Activated CD4-positive, alpha-beta T cell treated with anti-CD3 and anti-CD28 coated beads, Interleukin-2, amount 10 ng/mL, durations not matched to agents 24 days and 14 days (primary cell): ENCODE data around the gene PRXL2A. TPM values are rescaled to one million over a fixed set of nuclear protein-coding genes. Genes with fewer than 3 reads are reported as not detected.

ENCODE experiments used
- DNase-seq: peaks from one replicate; pipeline ENCODE4 v3.0.0; 2022
- H3K27ac Mint-ChIP-seq: one replicate; pipeline ENCODE4 v1.8.0; 2022; ENCODE audit warnings: mild to moderate bottlenecking, mixed read lengths
- H3K27me3 Mint-ChIP-seq: one replicate; pipeline ENCODE4 v1.8.0; 2022; ENCODE audit warnings: mixed read lengths
- H3K36me3 Mint-ChIP-seq: one replicate; pipeline ENCODE4 v1.8.0; 2022; ENCODE audit warnings: low read depth, mild to moderate bottlenecking, mixed read lengths
- H3K4me1 Mint-ChIP-seq: one replicate; pipeline ENCODE4 v1.8.0; 2021; ENCODE audit warnings: mixed read lengths
- H3K4me3 Mint-ChIP-seq: one replicate; pipeline ENCODE4 v1.8.0; 2022; ENCODE audit warnings: mild to moderate bottlenecking, moderate library complexity, mixed read lengths
- H3K9me3 Mint-ChIP-seq: one replicate; pipeline ENCODE4 v1.8.0; 2021; ENCODE audit warnings: mixed read lengths
- intact Hi-C: fragments of 100-400 bp; cut with micrococcal nuclease; formaldehyde crosslinking; loops from one replicate; pipeline ENCODE4 v1.15.1; 2023
- total RNA-seq: library from RNA; stranded (reverse); gene quantifications from 2 replicates; pipeline ENCODE4 v1.2.3, GENCODE V29; 2022

Gene PRXL2A
- total RNA-seq, 1 donor from 2014 or later, result 16.4 TPM

DNA sequence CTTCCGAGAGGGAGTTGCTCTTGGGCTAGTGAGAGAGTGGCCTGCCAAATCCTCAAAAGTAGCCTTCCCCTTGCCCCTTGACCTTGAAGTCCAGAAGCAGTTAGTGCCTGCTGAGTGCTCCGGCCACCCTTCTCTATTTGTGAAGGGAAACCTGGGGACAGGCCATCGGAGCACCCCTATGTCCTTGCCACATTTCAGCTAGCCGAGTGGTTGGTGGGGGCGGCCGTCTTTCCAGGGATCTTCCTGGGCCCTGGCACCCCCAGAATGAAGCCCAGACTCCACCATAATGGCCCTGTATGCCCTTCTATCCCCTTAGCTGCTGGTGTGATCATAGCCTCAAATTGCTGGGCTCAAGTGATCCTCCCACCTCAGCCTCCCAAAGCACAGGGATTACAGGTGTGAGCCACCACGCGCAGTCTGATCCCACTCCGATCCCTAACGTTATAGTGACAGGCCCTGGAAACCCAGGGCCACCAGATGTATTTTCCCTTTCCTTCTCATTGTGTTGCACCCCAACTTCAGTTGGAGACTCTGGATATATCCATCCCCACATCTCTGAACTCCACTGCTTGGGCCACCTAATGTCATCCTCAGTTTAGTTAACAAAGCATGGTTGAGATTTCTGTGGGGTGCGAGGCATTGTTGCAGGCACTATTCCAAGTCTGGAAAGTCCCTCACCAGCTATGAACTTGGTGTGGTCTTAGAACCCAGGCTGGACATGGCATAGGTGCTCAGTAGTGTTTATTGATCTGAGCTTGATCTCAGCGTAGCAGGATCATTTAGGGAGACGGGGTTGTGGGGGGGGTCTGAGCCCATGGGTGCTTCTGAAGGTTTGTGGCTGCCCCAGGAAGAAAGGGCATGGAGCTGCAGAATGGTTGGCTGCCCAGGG lies 47.4 kb downstream of the PRXL2A start:
- Mint-ChIP-seq H3K4me1 (peaks cover 57% of the 10 kb centered on the region), H3K27me3 (no peaks in the 10 kb centered on the region), H3K9me3 (no peaks in the 10 kb centered on the region), H3K4me3 (peak overlapping the region; percentile 98), H3K27ac (peak overlapping the region; percentile 88), H3K36me3 (peaks cover 17% of the 10 kb centered on the region)
- peak; percentile 65 for DNase-seq
- intact Hi-C loops, result loop anchor here (1.0 to 2.0 kb wide), 3 partner anchors 8 to 49 kb away; no protein-coding TSS in a partner anchor

DNA sequence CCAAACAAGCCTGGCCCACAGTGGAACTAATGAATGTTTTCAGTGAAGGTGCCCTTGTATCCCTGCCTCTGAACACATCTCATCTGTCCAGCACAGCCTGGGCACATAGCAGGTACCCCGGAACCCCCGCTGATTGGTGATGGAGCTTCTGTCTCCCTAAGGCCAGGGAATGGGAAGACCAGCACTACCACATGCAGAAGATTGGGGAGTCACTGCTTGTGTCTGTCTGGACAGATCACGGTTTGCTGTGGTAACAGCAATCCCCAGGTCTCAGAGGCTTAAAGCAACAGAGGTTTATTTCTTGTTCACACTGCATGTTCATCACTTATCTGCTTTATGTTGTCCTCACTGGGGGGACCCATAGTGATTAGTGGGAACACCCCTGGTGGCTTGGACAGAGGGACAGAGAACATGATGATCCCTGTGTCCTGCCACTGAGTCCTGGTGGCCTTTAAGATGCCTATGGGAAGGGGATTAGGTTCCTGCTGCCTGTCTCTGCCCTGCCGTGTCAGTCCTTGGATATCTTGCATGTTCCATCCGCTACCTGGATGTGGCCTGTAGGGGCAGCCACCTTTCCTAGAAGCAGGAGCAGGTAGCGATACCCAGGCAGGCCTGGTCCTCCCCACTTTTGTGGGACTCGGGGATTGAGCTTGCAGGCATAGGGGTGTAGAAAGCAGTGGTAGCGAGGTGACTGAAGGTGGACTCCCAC lies 49.4 kb downstream of the PRXL2A start:
- Mint-ChIP-seq H3K9me3 (no peaks in the 10 kb centered on the region), H3K27me3 (no peaks in the 10 kb centered on the region), H3K4me3 (peak overlapping the region; percentile 98), H3K4me1 (peaks cover 75% of the 10 kb centered on the region), H3K36me3 (peaks cover 21% of the 10 kb centered on the region), H3K27ac (peak overlapping the region; percentile 88)
- peak; percentile 68 for DNase-seq
- intact Hi-C loops, result no loop called here

DNA sequence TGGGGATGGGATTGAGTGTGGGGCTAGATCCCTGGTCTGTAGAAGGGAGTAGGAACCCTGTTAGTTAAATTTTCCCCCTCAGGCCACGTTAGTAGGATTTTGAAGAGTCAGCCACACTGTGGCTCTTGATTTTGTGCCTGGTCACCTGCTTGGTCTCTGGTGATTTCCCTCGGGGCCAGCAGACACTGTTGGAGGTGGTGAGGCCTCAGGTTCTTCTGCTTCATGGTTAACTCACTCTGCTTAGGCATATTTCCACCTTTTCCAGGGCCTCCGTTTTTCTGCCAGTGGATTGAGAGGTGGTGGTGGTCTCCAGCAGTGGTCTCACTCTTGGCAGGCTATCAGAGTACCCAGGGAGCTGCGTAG lies 49.9 kb downstream of the PRXL2A start:
- DNase-seq, result peak; percentile 61
- Mint-ChIP-seq H3K27ac (peak overlapping the region; percentile 88), H3K4me3 (peak overlapping the region; percentile 98), H3K9me3 (no peaks in the 10 kb centered on the region), H3K27me3 (no peaks in the 10 kb centered on the region), H3K36me3 (peaks cover 22% of the 10 kb centered on the region), H3K4me1 (peaks cover 79% of the 10 kb centered on the region)
- intact Hi-C loops, result no loop called here

DNA sequence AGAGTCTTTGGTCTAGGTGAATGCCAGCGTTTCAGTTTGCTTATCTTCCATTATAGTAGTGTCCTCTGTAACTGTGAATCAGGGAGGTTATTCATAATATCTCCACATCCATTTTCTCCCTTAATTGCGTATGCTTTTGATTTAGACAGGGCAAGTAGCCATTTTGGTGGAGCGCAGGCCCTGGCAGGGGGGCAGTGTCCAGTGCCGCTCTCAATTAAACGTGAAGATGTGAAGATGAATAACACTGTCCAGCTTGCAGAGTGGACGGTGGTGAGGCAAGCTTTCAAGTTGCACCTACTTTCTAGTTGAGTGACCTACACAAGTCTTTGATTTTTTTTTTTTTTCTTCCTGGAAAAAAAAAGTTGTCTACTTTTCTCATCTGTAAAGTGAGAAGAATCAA lies 50.3 kb downstream of the PRXL2A start:
- intact Hi-C loops, result loop anchor here (1.0 kb wide), 1 partner anchor 28 kb away; no protein-coding TSS in a partner anchor
- H3K27me3 Mint-ChIP-seq, result no peaks in the 10 kb centered on the region

DNA sequence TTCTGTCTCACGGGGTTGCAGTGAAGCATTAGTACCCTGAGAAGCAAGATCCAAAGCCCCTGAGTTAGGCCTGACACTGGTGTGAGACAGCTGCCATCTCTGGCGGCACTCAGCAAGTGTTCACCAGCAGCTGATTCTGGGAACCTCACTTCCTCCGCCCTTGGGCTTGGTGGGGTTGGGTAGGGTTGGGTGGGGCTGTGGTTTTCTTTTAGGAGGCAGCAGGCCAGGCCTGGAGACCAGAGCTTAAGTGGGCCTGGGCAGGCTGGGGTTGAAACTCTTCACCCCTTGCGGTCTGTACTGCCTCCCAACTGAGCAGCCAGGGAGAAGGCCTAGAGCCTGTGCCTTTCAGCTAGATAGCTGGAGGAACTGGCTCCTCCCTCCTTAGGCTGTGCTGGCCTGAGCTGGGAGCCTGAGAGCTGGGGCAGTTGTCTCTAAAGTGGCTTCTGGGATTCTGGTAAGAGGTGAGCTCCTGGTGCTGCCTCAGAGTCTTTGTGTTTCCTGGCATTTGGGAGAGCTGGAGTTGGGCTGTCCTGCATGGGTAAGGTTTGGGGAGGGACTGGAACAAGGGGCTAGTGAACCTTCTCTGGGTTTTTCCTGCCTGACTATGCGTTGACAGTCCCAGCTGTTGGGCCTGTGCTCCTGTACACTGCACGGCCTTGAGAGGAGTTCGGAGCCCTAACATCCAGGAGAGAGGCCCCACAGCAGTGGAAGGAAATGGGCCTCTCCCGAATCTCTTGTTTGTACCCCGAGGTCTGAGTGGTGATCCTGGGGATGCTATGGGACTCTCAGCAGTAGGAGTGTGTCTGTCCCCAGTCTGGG lies 50.9 kb downstream of the PRXL2A start:
- peaks cover 84% of the 10 kb centered on the region for H3K4me1 Mint-ChIP-seq
- peak overlapping the region; percentile 98 for H3K4me3 Mint-ChIP-seq
- no peaks in the 10 kb centered on the region for H3K9me3 Mint-ChIP-seq
- peak; percentile 91 for DNase-seq
- peaks cover 27% of the 10 kb centered on the region for H3K36me3 Mint-ChIP-seq
- H3K27ac Mint-ChIP-seq, result peak overlapping the region; percentile 88
- no peaks in the 10 kb centered on the region for H3K27me3 Mint-ChIP-seq
- intact Hi-C loops, result loop anchor here (1.0 kb wide), 1 partner anchor 27 kb away; no protein-coding TSS in a partner anchor

More for the DNA sequence above, 50.3 kb downstream of the PRXL2A start:
- Mint-ChIP-seq H3K27ac (peak overlapping the region; percentile 88), H3K36me3 (peaks cover 26% of the 10 kb centered on the region), H3K9me3 (no peaks in the 10 kb centered on the region), H3K4me3 (peak overlapping the region; percentile 98), H3K4me1 (peaks cover 79% of the 10 kb centered on the region)
- peak; percentile 62 for DNase-seq

DNA sequence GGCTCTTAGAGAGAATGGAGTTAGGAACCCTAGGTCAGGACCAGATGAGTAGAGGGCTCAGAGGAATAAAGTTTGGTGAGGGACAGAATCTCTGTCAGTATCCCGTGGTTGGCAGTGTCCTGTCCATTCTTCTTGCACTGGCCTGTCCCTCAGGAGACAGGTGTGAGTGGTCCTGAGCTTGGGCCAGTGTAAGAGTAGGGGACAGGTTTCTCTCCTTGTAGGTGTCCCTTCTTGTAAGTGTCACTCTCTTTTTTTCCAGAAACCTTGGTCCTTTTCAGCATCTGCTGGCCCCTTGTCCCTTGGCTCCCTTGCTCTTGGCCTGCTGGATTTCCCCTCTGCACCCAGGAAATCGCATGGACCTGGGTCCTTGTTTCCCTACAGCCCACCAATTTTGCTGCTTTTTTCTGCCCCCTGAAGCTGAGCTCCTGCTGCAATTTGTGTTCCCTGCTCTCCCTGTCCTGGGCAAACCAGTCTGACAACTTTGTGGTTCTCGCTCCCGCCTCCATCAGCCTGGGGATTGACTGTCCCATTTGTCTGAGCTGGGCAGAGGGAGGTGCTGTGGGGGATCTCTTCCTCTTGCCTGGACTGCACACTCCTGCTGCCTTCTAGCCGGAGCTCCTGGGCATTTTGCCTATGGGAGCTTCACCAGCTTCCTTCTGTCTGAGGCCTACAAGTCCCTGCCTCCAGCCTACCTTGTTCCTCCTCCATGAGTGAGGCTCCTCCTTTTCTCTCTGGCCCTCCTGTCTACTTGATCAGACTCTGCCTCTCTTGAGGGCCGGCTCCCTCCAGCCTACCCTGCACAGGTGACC lies 52.3 kb downstream of the PRXL2A start:
- Mint-ChIP-seq H3K4me1 (peaks cover 90% of the 10 kb centered on the region), H3K4me3 (peak overlapping the region; percentile 98), H3K9me3 (no peaks in the 10 kb centered on the region), H3K36me3 (peaks cover 27% of the 10 kb centered on the region), H3K27me3 (no peaks in the 10 kb centered on the region), H3K27ac (peak overlapping the region; percentile 88)
- peak; percentile 66 for DNase-seq
- intact Hi-C loops, result no loop called here

DNA sequence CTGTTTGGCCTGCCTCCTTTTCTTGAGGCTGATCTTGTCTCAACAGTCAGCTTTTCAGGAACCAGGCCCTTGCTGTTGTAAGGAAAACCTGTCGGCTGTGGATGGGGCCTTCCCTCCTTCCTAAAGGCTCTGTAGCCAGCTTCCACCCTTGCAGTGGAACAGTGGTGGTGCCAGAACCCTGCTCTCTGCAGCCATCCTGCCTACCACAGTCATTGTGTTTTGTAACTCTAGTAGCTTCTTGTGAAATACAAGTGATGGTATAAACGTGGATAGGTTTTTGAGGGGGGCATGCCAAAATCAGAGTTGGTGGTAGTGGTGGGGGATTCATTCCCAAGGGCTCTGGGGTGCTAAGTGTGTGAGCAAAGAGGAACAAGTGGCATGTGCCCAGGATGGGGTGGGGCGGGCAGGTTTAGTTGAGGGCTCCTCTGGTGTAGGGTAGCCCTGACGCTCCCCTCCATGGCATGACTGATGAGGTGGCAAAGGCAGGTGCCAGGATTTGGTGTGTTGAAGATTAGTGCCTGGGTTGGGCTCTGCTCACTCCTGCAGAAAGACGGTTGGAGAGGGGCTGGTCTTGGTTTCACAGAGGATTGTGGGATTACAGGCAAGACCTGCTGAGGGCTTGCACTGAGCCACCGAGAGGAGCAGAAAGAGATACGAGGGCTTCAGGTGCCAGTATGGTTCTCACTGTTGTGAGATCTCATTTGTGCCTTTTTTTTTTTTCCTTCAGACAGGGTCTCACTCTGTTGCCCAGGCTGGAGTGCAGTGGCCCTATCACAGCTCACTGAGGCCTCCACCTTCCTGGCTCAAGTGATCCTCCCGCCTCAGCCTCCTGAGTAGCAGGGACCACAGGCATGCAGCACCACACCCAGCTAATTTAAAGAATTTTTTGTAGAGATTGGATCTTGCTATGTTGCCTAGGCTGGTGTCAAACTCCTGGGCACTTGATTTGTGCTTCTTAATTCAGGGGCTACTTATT lies 53.1 kb downstream of the PRXL2A start:
- Mint-ChIP-seq H3K27me3 (no peaks in the 10 kb centered on the region), H3K4me3 (peak overlapping the region; percentile 98), H3K9me3 (no peaks in the 10 kb centered on the region), H3K4me1 (peaks cover 91% of the 10 kb centered on the region), H3K27ac (peak overlapping the region; percentile 88), H3K36me3 (peaks cover 20% of the 10 kb centered on the region)
- intact Hi-C loops, result no loop called here
- no peak for DNase-seq

DNA sequence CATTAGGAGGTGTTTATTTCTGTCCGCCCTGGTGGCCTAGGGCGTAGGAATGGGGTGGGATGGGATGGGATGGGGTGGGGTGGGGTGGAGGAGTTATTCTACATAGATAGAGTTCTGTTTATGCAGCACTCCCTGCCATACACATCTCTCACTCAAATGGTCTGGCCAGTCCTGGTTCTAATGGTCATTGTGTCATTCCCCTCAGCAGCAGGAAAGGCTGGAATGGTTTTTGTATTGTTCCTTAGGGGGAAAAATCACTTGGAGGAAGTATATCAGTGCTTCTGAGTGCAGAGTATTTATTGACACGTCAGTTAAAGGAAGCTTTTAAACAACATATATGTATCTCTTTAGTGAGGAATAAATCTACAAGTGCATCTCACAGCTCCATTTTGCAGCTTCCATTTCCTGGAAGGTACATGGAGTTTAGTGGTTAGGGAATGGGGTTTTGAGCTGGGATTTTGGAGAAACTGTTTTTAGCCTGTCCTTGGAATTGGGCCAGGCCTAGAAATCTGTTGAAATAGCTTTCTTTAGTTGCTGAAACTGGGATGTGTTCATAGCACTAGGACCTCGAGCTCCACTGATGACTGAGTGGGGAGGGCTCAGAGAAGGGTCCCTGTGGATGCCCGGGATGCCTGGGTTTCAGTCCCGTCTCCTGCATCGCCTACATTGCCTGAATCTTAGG lies 54.1 kb downstream of the PRXL2A start:
- Mint-ChIP-seq H3K36me3 (peaks cover 23% of the 10 kb centered on the region), H3K27ac (peak overlapping the region; percentile 69), H3K27me3 (no peaks in the 10 kb centered on the region), H3K4me1 (peaks cover 93% of the 10 kb centered on the region), H3K4me3 (peak overlapping the region; percentile 64), H3K9me3 (no peaks in the 10 kb centered on the region)
- intact Hi-C loops, result no loop called here
- no peak for DNase-seq

DNA sequence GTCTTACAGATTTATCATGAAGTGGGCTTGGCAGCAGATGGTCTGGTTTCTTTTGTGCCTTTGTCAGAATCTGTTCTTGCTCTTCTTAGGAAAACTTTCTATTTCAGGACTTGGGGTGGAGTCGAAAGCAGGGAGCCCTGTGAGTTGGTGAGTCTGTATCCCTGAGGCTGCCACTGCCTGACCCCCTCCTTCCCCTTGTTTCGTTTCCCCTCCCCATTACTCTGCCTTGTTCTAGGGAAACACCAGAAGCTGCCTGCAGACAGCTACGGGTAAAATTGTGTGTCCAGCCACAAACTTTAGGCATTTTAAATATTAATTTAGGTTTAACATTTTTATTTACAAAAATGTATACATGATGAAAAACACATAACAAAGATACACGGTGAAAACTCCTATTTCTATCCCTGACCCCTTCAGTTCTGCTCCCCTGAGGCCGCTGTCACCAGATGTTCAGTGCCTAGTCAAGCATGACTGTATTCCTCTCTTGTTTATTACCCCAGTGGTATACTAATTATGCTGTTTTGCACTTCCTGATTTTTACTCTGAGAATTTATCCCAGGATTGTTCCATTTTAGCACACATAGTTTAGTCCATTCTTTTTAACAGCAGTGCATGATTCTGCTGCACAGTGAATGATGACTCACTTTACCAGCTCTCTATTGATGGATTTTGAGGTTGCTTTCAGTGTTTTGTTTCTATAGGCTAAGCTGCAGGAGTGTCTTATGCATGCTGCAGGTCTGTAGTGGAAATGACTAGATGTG lies 54.8 kb downstream of the PRXL2A start:
- peak overlapping the region; percentile 83 for H3K4me3 Mint-ChIP-seq

DNA sequence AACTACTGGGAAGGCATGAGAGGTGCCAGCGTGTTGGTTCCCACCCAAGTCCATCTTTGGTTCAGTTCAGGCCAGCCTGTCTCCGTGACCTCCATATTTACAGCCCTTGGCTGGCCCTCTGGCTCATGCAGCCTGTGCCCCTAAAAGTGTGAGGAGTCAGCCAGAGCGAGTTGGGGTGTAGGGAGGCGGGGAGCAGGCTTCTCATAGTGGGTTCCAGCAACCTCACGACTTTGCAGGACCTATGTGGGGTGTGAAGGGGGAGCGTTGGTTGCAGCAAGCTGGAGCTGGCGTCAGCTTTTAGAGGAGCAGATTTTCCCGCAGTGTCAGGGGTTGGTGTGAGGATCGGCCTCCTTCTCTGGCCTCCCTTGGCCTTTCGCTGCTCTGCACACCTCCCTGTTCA lies 55.5 kb downstream of the PRXL2A start:
- Mint-ChIP-seq H3K27me3 (no peaks in the 10 kb centered on the region), H3K4me3 (peak overlapping the region; percentile 83), H3K4me1 (peaks cover 93% of the 10 kb centered on the region), H3K9me3 (no peaks in the 10 kb centered on the region), H3K36me3 (peaks cover 20% of the 10 kb centered on the region), H3K27ac (peak overlapping the region; percentile 98)
- no peak for DNase-seq
- intact Hi-C loops, result loop anchor here (1.0 kb wide), 2 partner anchors 8 to 9 kb away; no protein-coding TSS in a partner anchor

More for the DNA sequence above, 54.8 kb downstream of the PRXL2A start:
- peaks cover 93% of the 10 kb centered on the region for H3K4me1 Mint-ChIP-seq
- H3K36me3 Mint-ChIP-seq, result peaks cover 20% of the 10 kb centered on the region
- no peaks in the 10 kb centered on the region for H3K27me3 Mint-ChIP-seq
- intact Hi-C loops, result loop anchor here (1.0 kb wide), 2 partner anchors 8 to 9 kb away; no protein-coding TSS in a partner anchor
- no peaks in the 10 kb centered on the region for H3K9me3 Mint-ChIP-seq
- H3K27ac Mint-ChIP-seq, result peak overlapping the region; percentile 98
- peak; percentile 67 for DNase-seq
